Panc1 (cell line): ENCODE results near the gene ATF2. TPM values are rescaled to one million over a fixed set of nuclear protein-coding genes. Genes with fewer than 3 reads are reported as not detected.

Experiments
- ATAC-seq: fragments of 200-7000 bp; cut with Tn5 transposase; 2 replicates; pipeline ENCODE4 v1.9.1; 2020; ENCODE audit warnings: mild to moderate bottlenecking, moderate library complexity
- BruUV-seq: library from RNA; stranded (reverse); fragments of 400-500 nt; replicated peaks from 2 replicates; lab custom pipeline; 2021; lab: Mats Ljungman, UMichigan
- CTCF ChIA-PET: fragments of 300-600 bp; sonication (Branson Sonifier 250); formaldehyde crosslinking; loops from one replicate; lab custom pipeline; 2022; ENCODE audit warnings: antibody characterized with exemption; lab: Charles Lee
- POLR2A ChIA-PET: fragments of 300-600 bp; sonication (Branson Sonifier 250); formaldehyde crosslinking; loops from one replicate; lab custom pipeline; 2022; ENCODE audit warnings: antibody characterized with exemption; lab: Charles Lee
- DNase-seq: peaks from one replicate; pipeline ENCODE4 v3.0.0-alpha.2; 2010; ENCODE audit warnings: low read depth, low spot score
- H3K27ac ChIP-seq: 2 replicates; pipeline ENCODE4 v1.5.1; 2011; ENCODE audit warnings: mild to moderate bottlenecking, low read length, inconsistent platforms
- H3K27me3 ChIP-seq: fragments of 200-500 bp; sonication (Bioruptor generic); 2 replicates; pipeline ENCODE4 v1.6.0; 2014; ENCODE audit warnings: low read length, inconsistent platforms; ENCODE audit not compliant: control insufficient read depth, insufficient read depth
- H3K36me3 ChIP-seq: fragments of 200-500 bp; sonication (Bioruptor generic); 2 replicates; pipeline ENCODE4 v1.5.1; 2014; ENCODE audit warnings: inconsistent platforms, mild to moderate bottlenecking, low read length, moderate library complexity; ENCODE audit not compliant: control insufficient read depth, insufficient read depth
- H3K4me1 ChIP-seq: 2 replicates; pipeline ENCODE4 v1.5.1; 2011; ENCODE audit warnings: inconsistent platforms, mild to moderate bottlenecking, low read length, moderate library complexity; ENCODE audit not compliant: control insufficient read depth, insufficient read depth
- H3K4me3 ChIP-seq, 2 experiments: 2 replicates each; pipeline ENCODE4 v1.5.1; 2011 to 2012; ENCODE audit warnings: low read depth in 2 of 2, low read length in 2 of 2, mild to moderate bottlenecking in 2 of 2, inconsistent platforms in 1 of 2, moderate library complexity in 1 of 2
- H3K9me3 ChIP-seq: fragments of 200-500 bp; sonication (Bioruptor generic); 2 replicates; pipeline ENCODE4 v1.5.1; 2014; ENCODE audit warnings: low read depth, mild to moderate bottlenecking, inconsistent platforms, low read length, moderate library complexity; ENCODE audit not compliant: control insufficient read depth, insufficient read depth
- POLR2AphosphoS5 ChIP-seq: IDR thresholded peaks from 2 replicates; pipeline ENCODE4 v1.6.1; 2012; ENCODE audit warnings: mild to moderate bottlenecking, low read depth, low read length, moderate library complexity
- SIN3A ChIP-seq: IDR thresholded peaks from 2 replicates; pipeline ENCODE4 v1.6.1; 2012; ENCODE audit warnings: low read depth, mild to moderate bottlenecking, low read length, moderate library complexity, borderline replicate concordance; ENCODE audit not compliant: insufficient read depth
- TCF7L2 ChIP-seq: IDR thresholded peaks from 2 replicates; pipeline ENCODE4 v1.6.1; 2011; ENCODE audit warnings: mild to moderate bottlenecking, low read depth, low read length, inconsistent platforms
- in situ Hi-C: cut with HindIII; loops from 2 replicates; pipeline ENCODE4 v1.10.0; 2016; ENCODE audit warnings: low sequenced_read_pairs, low pct_unique_long_range_greater_than_20kb
- intact Hi-C: fragments of 100-400 bp; cut with micrococcal nuclease; formaldehyde crosslinking; loops from one replicate; pipeline ENCODE4 v1.10.0; 2022; ENCODE audit not compliant: unreplicated experiment
- total RNA-seq: library from RNA; stranded (reverse); gene quantifications from one replicate; pipeline ENCODE4 v1.2.1, GENCODE V29; 2021; ENCODE audit not compliant: unreplicated experiment
- TF ChIP-seq, protein P1 (sequence below): fragments of 450-650 bp; IDR thresholded peaks from 2 replicates; pipeline ENCODE4 v1.5.1; 2017; ENCODE audit warnings: mild to moderate bottlenecking
- TF ChIP-seq, protein P2 (sequence below), 2 experiments: IDR thresholded peaks; 2 replicates each; pipeline ENCODE4 v1.6.1; 2011 to 2012; ENCODE audit warnings: low read depth in 2 of 2, control low read depth in 1 of 2, low read length in 1 of 2, mild to moderate bottlenecking in 1 of 2, moderate library complexity in 1 of 2; ENCODE audit not compliant: insufficient read depth in 1 of 2

ATF2 gene
- total RNA-seq, 1 experiment from 2014 or later, result 61.8 TPM

DNA sequence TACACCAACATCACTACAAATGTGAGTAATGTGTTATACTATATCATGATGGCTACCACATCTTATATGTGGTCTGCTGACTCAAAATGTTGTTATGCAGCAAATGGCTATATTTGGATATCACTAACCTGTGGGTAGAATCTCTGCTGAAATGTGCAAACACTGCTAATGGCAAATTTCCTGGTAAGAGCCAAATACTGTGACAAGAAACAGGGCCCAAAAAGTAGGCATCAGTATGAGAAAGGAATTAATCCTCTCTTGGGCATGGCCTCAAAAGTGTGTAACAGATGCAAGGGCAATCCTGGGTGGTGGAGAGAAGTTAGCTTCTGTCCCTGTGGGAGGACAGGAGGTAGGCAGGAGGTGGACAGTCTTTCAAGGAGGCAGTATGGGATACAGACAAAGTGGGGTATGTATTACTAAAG lies 13.3 kb downstream of the ATF2 start:
- TSS peak; percentile 15 for BruUV-seq
- DNase-seq (no peak), ATAC-seq (peak; percentile 78)
- in situ Hi-C loops, result no loop called here
- Histone ChIP-seq H3K4me3 (no peak overlapping the region), H3K4me1 (peaks cover 17% of the 10 kb centered on the region; the same call in 1 of the 2 replicates), H3K27ac (no peak overlapping the region), H3K27me3 (no peaks in the 10 kb centered on the region), H3K9me3 (no peaks in the 10 kb centered on the region), H3K36me3 (no peaks in the 10 kb centered on the region; the same call in 1 of the 2 replicates)
- intact Hi-C loops, result no loop called here
- ChIA-PET CTCF (no interaction called here), POLR2A (no interaction called here)
- TF ChIP-seq TCF7L2, result no peak
- no peak for TF ChIP-seq SIN3A
- TF ChIP-seq, protein P1, sequence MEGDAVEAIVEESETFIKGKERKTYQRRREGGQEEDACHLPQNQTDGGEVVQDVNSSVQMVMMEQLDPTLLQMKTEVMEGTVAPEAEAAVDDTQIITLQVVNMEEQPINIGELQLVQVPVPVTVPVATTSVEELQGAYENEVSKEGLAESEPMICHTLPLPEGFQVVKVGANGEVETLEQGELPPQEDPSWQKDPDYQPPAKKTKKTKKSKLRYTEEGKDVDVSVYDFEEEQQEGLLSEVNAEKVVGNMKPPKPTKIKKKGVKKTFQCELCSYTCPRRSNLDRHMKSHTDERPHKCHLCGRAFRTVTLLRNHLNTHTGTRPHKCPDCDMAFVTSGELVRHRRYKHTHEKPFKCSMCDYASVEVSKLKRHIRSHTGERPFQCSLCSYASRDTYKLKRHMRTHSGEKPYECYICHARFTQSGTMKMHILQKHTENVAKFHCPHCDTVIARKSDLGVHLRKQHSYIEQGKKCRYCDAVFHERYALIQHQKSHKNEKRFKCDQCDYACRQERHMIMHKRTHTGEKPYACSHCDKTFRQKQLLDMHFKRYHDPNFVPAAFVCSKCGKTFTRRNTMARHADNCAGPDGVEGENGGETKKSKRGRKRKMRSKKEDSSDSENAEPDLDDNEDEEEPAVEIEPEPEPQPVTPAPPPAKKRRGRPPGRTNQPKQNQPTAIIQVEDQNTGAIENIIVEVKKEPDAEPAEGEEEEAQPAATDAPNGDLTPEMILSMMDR, result no peak
- TF ChIP-seq POLR2AphosphoS5, result no peak
- TF ChIP-seq, protein P2, sequence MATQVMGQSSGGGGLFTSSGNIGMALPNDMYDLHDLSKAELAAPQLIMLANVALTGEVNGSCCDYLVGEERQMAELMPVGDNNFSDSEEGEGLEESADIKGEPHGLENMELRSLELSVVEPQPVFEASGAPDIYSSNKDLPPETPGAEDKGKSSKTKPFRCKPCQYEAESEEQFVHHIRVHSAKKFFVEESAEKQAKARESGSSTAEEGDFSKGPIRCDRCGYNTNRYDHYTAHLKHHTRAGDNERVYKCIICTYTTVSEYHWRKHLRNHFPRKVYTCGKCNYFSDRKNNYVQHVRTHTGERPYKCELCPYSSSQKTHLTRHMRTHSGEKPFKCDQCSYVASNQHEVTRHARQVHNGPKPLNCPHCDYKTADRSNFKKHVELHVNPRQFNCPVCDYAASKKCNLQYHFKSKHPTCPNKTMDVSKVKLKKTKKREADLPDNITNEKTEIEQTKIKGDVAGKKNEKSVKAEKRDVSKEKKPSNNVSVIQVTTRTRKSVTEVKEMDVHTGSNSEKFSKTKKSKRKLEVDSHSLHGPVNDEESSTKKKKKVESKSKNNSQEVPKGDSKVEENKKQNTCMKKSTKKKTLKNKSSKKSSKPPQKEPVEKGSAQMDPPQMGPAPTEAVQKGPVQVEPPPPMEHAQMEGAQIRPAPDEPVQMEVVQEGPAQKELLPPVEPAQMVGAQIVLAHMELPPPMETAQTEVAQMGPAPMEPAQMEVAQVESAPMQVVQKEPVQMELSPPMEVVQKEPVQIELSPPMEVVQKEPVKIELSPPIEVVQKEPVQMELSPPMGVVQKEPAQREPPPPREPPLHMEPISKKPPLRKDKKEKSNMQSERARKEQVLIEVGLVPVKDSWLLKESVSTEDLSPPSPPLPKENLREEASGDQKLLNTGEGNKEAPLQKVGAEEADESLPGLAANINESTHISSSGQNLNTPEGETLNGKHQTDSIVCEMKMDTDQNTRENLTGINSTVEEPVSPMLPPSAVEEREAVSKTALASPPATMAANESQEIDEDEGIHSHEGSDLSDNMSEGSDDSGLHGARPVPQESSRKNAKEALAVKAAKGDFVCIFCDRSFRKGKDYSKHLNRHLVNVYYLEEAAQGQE (IDR thresholded peaks at IDR 0.05; ENCODE audit: insufficient read depth in 1 of 2, low read depth in 2 of 2, low read length in 1 of 2), result no peak

DNA sequence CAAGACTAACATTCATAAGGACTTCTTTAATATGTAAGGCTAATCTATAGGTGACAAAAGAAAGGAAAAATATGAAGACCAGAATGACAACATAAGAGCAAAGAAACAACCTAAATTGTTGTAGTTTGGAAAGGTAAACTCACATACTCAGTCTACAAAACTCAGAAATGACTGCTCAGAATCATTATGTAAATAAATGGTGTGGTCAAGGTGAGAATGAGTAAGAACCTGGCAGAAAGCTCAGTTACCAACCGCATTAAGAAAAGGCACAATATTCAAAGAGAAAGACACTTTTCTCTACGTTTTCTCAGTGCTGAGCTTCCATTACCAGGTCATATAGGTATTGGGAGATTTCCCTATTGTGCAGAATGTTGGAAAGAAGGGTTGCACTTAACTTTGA lies 15.8 kb downstream of the ATF2 start:
- Histone ChIP-seq H3K4me3 (no peak overlapping the region), H3K4me1 (peaks cover 17% of the 10 kb centered on the region; the same call in 1 of the 2 replicates), H3K36me3 (peaks cover 3% of the 10 kb centered on the region; the same call in 1 of the 2 replicates), H3K27ac (no peak overlapping the region), H3K9me3 (no peaks in the 10 kb centered on the region), H3K27me3 (no peaks in the 10 kb centered on the region)
- ChIA-PET POLR2A (no interaction called here), CTCF (no interaction called here)
- intact Hi-C loops, result no loop called here
- ATAC-seq (no peak), DNase-seq (no peak)
- no peak for TF ChIP-seq POLR2AphosphoS5
- TF ChIP-seq, protein P1, result no peak
- TF ChIP-seq TCF7L2, result no peak
- TF ChIP-seq, protein P2 (IDR thresholded peaks at IDR 0.05; ENCODE audit: insufficient read depth in 1 of 2, low read depth in 2 of 2, low read length in 1 of 2), result no peak
- no peak for TF ChIP-seq SIN3A
- in situ Hi-C loops, result no loop called here
- no TSS peak for BruUV-seq
